Epithelial cell of esophagus (primary cell): ENCODE results near the gene HAND1.

Experiments
- DNase-seq: peaks from one replicate; pipeline ENCODE4 v3.0.0; 2010; ENCODE audit warnings: low read depth
- H3K4me3 ChIP-seq: 2 replicates; pipeline ENCODE4 v1.5.1; 2011; ENCODE audit warnings: mild to moderate bottlenecking, low read length, control low read depth
- TF ChIP-seq, protein P1 (sequence below): IDR thresholded peaks from 2 replicates; pipeline ENCODE4 v1.5.1; 2011; ENCODE audit warnings: low read depth, mild to moderate bottlenecking, low read length, control low read depth, inconsistent platforms; ENCODE audit not compliant: insufficient read depth; ENCODE audit errors: missing control alignments

HAND1 gene

DNA sequence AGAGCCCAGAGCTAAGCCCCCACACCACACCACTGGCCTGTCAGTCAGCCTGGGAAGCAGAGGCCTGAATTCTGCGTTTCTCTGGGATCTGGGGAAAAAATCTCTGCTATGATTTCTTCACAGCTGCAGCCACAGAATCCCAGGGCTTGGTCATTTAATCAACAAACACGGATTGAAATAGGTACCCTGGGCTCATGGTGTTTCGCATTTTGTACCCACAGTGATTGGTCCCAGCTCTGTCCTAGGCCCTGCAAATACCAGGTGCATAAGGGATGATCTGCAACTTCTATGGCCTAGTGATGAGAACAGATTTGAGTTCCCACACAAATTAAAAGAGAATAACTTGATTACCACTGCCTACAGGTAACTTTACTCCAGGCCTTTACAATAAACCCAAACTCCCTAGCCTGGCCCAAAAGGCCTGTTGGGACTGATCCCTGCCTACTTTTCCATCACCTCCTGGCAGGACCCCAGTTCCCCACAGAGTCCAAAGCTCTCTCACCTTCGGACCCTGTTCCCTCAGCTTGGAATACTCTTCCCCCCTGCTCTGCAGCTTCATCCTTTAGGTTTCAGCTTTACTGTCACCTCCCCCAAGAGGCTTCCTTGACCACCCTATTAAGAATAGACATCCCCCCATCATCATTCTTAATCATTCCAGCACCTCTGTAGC lies 46.9 kb downstream of the HAND1 start:
- DNase-seq, result no peak
- TF ChIP-seq, protein P1, sequence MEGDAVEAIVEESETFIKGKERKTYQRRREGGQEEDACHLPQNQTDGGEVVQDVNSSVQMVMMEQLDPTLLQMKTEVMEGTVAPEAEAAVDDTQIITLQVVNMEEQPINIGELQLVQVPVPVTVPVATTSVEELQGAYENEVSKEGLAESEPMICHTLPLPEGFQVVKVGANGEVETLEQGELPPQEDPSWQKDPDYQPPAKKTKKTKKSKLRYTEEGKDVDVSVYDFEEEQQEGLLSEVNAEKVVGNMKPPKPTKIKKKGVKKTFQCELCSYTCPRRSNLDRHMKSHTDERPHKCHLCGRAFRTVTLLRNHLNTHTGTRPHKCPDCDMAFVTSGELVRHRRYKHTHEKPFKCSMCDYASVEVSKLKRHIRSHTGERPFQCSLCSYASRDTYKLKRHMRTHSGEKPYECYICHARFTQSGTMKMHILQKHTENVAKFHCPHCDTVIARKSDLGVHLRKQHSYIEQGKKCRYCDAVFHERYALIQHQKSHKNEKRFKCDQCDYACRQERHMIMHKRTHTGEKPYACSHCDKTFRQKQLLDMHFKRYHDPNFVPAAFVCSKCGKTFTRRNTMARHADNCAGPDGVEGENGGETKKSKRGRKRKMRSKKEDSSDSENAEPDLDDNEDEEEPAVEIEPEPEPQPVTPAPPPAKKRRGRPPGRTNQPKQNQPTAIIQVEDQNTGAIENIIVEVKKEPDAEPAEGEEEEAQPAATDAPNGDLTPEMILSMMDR, result no peak
- no peak overlapping the region for H3K4me3 ChIP-seq

DNA sequence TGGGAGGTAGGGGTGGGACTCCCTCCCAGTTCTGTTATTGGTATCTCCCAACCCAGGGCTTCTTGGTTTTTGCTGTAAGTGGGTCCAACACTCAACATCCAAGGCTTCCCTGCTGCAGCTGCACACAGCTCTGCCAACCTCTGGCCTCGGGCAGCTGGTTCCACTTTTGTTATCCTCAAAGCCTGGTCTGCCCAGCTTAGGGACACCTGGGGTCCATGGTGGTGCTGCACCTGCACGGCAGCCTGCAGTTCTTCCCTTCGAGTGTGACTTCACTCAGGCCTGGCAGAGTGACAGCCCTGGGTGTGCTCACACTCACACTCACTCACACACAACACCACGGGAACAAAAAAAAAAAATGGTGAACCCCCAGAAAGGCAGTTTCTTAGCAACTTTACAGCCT lies 47.6 kb downstream of the HAND1 start:
- DNase-seq, result no peak
- TF ChIP-seq, protein P1, result no peak

DNA sequence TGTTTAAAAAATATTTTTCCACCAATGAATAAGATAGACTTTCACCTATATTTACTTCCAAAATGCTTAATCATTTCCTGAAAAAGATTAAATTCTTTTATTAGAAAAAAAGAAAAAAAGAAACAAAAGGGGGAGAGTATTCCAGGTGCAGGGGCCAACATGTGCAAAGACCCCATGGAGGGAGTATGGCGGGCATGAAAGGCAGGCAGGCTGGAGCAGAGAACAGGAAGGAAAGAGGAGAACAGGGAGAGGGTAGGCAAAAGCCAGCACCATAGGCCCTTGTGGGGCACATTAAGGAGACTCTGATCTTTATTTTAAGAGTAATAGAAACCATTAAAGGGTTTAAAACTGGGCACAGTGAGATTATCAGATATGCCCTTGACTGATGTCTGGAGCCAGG lies 48.7 kb downstream of the HAND1 start:
- TF ChIP-seq, protein P1, result no peak
- no peak overlapping the region for H3K4me3 ChIP-seq
- DNase-seq, result no peak

More for the DNA sequence above, 47.6 kb downstream of the HAND1 start:
- H3K4me3 ChIP-seq, result no peak overlapping the region

DNA sequence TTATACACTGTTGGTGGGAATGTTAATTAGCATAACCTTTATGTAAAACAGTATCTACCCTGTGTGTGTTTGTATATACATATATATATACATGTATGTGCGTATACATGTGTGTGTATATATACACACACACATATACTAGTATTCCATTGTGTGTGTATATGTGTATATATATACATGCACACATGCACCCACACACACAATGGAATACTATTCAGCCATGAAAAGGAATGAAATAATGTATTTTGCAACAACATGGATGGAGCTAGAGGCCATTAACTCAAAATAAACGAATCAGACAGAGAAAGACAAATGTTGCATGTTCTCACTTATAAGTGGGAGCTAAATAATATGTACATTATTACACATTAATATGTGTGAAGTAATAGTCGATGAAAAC lies 49.8 kb downstream of the HAND1 start:
- TF ChIP-seq, protein P1, result no peak
- no peak for DNase-seq
- H3K4me3 ChIP-seq, result no peak overlapping the region
